SK-N-DZ (cell line): Measurements from ENCODE around the gene SCNN1G.

Experiments
- DNase-seq: peaks from one replicate; pipeline ENCODE4 v3.0.0-alpha.2; 2015; ENCODE audit warnings: low spot score

The SCNN1G gene

DNA sequence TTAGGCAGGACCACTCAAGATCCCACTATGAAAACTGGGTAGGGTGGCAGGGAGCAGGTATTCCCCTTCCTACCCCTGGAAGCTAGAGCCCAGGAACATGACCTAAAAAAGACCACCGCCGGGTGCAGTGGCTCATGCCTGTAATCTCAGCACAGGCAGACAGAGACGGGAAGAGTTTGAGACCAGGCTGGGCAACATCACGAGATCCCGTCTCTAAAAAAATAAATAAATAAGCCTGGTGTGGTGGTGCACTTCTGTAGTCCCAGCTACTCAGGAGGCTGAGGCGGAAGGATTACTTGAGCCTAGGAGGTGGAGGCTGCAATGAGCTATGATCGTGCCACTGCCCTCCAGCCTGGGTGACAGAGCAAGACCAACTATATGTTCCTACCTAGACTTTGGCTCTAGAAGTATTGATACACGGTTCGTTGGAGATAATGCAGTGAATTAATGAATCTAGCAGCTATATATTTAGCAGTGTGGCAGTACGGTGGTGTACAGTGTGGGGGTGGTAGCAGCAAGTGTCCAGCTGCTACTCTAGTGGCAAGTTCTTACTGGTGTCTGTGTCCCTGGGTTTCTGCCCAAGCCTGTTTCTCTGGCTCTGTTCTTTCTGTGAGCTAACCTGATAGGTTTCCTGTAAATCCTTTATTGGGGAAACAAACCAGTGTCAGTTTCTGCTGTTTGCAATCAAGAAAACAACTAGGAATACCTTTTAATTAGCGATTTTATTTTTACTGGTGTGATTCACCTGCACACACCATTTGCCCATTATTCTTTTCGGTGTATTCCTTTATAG, 30.0 kb upstream of the SCNN1G start:
- DNase-seq: no peak

DNA sequence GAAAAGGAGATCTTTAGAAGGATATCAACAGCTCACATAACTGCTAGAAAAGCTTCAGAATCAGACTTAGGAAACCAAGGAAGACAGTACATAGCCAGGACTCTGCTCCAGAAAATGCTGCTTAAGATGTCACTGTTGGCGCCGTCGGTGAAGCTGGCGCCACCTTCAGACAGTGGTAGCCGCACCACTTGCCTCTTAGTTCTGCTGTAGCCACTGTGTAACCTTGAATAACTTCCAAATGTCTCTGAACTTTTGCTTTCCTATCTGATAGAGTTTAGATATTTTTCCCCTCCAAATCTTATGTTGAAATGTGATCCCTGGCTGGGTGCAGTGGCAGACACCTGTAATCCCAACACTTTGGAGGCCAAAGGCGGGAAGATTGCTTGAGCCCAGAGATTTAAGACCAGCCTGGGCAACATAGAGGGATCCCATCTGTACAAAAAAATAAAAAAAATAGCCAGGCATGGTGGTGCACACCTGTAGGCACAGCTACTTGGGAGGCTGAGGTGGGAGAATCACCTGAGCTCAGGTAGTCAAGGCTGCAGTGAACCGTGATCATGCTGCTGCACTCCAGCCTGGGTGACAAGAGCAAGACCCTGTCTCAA, 27.0 kb upstream of the SCNN1G start:
- DNase-seq: no peak

DNA sequence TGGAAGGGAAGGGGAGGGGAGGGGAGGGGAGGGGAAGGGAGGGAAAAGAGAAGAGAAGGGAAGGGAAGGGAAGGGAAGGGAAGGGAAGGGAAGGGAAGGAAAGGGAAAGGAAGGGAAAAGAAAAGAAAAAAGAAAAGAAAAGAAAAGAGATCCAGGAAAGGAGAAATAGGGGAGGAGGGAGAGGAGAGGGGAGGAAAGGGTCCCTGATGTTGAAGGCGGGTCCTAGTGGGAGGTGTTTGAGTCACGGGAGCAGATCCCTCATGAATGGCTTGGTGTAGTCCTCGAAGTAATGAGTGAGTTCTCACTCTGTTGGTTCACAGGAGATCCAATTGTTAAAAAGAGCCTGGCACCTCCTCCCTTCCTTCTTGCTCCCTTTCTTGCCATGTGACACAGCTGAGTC, 26.4 kb upstream of the SCNN1G start:
- DNase-seq: no peak

DNA sequence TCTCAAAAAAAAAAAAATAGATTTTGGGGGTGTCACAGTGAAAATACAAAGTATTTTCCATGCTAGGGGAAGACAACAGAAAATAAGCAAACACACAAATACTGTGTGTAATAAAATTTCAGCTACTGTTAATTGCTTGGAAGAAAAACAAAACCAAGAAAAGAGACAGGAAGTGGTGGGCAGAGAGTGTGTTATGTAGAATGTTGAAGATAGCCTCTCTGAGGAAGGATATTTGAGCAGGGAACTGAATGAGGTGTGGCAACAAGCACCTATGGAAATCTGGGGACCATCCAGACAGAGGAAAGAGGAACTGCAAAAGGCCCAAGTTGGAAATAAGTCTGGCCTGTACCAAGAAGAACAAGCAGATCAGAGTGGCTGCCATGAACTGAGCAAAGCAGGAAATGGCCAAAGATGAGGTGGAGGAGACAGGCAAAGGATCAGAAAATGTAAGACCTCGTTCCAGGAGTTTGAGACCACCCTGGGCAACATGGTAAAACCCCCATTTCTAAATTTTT, 25.5 kb upstream of the SCNN1G start:
- no peak for DNase-seq

DNA sequence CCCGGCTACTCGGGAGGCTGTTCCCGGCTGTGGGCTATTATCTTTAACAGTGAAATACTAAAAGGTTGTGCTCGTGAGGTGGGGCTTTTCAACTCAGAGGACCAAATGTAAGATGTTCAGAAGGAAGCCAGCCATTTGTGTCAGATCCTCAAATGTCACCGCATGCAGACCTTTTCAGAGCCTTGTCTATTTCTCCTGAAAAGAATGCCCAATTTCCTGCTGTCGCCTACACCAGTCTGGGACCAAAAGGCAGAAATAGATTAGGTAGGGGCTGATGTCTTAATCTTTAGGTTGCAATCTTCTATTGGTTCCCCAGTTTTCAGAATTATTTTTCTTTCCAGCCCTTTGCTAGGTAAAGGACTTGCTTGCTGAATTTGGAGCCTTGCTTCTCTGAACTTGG, 24.4 kb upstream of the SCNN1G start:
- no peak for DNase-seq

DNA sequence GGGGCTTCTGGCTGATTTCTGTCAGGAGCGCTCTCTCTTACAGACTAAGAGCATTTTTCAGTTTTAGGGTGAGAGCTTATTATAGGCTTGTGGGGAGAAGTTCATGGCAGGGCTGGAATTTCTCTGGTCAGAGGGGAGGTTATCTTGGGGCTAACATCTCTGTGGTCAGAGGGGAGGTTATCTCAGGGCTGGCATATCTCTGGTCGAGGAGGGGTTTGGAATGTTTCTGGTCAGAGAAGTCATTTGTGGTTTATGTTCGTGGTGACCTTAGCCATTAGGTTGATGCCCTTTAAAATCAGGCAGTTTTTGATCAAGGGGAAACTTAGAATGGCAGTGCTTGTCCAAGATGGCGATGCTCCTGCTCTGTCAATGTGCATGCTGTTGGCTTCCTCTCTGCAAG, 22.5 kb upstream of the SCNN1G start:
- no peak for DNase-seq

DNA sequence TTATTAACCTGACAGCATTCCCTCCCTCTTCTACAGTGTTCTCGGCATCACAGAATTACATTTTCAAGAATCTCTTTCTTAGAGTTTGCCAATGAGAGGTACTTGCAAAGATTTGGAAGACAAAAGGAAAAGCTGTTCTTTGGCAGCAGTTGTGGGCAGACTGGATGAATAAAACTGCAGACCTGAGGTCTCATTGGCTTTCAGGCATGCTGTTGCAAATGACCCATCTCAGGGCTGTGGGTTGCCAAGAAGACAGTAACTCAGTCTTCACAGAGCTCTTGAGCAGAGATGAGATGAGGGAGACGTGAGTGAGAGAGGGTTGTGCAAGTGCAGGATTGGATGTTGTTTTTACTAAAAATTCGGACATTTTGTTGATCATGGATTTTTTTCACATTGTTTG, 22.0 kb upstream of the SCNN1G start:
- DNase-seq: no peak

DNA sequence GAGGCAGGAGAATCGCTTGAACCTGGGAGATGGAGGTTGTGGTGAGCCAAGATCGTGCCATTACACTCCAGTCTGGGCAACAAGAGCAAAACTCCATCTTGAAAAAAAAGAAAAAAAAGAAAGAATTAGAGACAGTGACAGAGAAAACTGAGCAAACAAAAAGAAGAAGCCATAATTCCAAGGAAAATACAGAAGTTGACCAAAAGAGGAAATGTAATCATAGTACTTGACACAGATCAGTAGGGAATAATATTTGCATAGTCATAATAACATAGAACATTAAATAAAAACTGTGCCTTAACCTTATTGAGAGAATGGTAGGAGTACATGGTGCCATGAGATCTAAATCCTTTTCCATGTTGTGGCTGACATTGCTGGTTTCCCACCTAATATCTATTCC, 18.6 kb upstream of the SCNN1G start:
- DNase-seq: no peak

DNA sequence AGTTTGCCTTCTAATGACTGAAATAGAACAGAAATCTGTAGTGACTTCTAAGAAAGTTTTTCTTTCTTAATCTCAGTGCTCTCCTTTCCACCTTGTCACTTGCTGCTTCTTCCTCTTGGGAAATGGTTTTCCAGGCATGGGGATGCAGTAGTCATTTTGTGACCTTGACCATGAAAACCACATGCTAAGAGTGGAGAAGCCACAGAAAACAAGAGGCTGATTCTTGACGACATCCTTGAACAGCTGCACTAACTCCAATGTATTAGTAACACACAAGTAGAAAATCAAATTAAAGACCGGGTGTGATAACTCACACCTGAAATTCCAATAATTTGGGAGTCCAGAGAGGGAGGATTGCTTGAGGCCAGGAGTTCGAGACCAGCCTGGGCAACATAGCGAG, 17.8 kb upstream of the SCNN1G start:
- DNase-seq: no peak

DNA sequence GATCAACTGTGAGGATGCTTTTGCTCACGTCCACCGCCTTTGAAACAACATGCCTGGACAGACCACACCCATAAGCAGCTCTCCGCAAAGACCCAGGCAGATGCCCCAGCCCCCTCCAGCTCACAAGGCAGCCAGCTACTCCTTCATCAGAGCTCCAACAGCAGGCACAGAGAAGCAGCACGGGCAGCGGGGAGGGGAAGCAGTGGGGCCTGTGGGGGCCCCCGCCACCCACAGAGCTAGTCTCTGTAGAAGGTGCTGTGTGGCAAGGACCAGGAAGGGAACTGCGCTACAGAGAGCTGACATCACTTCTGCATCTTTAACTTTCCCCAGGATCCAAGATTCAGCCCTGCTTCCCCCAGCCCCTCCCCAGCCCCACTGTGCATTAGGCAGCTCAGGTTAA, 10.0 kb upstream of the SCNN1G start:
- no peak for DNase-seq

DNA sequence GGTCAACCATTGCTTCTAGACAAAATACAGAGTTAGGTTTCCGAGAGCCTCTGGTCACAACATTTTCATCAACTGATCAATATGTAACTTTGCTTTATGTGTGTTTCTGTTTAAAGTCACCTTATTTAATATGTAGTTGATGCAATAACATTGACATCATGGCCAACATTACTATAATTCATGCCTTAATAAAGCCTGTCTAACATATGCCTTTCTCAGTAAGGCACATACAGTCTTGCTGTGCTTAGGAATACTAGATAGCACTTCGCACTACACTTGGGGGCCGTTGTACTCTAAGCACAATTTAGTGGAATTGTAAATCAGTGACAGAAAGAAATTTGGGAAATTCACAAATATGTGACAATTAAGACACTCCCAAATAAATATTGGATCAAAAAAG, 9.6 kb upstream of the SCNN1G start:
- no peak for DNase-seq

DNA sequence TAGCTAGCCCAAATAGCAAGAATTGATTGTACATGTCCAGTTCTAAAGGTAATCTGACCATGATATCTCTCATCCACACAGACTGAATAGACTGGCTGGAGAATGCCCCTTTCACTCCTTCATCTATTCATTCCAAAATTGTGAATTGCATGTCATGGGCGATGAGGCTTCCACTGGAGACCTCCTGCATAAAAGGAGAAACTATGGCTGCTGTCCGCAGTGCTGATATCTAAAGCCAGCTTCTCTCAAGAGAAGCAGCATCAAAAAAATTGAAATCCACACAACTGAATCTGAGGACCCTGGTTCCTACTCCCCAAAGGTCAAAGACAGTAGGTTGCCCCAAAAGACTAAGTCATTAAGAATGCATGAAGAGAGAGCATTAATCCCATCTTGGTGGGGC, 7.9 kb upstream of the SCNN1G start:
- DNase-seq: no peak

DNA sequence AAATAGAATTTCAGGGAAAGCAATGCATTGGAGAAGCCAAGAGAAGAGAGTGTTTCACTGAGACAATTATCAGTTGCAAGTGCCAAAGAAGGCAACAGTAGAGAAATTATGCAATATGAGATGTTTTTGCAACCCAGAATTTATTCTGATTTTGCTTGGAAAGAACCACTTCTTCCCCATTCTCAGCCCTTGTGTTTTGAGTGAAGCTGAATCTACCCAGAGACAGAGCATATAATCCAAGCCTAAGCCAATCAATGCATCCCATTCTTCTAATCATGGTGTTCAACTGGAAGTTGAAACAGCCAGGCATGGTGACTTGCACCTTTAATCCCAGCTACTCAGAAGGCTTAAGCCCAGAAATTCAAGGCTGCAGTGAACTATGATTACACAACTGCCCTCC, 6.9 kb upstream of the SCNN1G start:
- DNase-seq: no peak

DNA sequence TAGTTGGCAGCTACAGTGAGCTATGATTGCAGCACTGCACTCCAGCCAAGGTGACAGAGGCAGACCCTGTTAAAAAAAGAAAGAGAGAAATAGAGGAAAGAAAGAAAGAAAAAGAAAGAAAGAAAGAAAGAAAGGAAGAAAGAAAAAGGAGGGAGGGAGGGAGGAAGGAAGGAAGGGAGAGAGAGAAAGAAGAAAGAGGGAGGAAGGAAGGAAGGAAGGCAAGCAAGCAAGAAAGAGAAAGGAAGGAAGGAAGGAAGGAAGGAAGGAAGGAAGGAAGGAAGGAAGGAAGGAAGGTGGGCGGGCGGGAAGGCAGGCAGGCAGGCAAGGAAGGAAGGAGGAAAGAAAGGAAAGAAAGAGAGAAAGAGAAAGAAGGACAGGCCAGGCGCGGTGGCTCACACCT, 1.0 kb upstream of the SCNN1G start:
- no peak for DNase-seq

DNA sequence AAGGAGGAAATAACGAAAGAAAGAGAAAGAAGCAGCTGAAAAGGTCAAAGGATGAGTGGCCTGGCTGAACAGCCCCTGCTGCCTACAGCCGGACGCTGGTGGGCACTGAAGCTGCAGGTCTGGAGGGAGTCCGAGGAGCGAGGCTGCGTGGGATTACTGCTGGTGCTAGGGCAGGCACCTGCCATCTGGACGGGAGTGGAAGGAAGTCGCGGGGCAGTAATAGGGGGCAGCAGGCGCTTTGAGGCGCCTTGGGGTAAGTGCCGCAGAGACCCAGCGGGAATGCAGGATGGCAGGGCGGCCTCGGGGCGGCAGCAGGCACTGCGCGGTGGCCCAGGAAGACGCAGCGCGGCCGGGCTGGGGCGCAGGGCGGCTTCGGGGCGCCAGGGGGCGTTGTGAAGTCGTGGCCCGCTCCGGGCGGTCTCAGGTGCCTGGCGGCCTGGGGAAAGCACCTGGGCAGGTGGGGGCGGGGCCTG, 303 bp upstream of the SCNN1G start:
- DNase-seq: peak; percentile 46

DNA sequence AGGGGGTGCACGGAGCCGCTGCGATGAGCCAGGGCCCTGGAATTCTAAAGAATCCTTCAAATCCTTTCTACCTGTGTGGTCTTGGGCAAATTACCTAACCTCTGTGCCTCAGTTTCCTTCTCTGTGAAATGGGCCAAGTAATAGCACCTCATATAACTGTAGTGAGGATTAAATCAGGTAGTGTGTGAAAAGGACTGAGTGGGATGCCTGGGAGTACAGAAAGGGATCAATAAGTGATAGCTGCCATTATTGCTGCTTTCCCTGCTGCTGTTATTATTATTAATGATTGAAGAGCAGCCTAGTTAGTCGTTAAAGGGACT, 958 bp downstream of the SCNN1G start:
- DNase-seq: no peak

DNA sequence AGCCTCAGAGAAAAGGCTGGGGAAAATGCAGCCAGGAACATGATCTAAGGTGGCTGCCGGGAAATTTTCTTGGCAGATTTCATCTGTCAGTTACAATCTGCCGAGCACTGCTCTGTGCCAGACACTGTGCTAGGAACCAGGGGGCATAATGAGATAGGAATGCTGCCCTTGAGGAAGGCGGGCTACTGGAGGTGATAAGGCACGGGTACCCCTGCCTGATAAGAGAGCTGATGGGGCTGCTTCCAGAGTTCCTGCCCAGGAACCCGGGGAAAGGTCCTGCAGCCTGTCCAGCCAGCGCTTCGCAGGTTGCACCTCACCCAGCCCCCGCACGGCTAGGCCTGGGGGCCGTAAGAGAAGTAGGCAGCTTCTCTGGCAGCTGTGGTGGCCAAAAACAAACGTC, 3.1 kb downstream of the SCNN1G start:
- DNase-seq: no peak

DNA sequence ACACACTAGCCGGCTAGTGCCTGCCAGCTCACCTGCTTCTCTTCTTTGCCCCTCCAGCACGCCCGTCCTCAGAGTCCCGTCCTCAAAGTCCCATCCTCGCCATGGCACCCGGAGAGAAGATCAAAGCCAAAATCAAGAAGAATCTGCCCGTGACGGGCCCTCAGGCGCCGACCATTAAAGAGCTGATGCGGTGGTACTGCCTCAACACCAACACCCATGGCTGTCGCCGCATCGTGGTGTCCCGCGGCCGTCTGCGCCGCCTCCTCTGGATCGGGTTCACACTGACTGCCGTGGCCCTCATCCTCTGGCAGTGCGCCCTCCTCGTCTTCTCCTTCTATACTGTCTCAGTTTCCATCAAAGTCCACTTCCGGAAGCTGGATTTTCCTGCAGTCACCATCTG, 3.6 kb downstream of the SCNN1G start:
- no peak for DNase-seq

DNA sequence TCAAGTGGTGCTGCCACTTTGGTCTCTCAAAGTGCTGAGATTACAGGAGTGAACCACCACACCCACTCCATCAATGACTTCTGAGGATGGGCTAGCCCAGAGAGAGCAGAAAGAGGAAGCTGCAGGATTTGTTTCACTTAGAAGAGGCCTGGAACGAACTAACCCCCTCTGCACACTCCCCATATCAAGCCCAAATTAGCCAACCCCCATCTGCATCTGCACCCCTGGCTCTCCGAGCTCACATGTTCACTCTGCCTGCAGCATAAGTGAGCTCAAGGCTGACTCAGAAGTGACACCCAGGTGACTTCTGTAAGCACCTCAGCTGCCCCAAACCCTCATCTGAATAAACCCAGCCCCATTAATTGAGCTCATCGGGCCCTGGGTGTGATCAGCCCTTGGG, 4.8 kb downstream of the SCNN1G start:
- no peak for DNase-seq

DNA sequence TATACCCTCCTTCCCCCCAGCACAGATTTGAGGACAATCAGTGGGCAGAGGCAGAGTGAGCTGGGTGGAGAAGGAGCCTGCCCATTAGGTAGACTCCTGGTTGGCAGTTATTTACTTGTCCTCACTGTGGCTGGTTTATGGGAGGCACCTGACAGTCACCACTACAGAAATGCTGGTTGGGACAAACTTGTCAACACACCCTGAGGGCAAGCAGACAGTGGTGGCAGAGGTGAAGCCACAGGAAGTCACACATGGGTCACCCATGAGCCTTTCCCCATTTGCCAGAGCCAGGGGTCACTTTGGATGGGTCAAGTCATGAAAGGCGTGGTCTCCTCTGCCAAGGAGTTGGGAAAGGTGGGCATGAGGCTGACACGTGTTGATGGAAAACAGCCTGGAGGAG, 6.4 kb downstream of the SCNN1G start:
- no peak for DNase-seq

DNA sequence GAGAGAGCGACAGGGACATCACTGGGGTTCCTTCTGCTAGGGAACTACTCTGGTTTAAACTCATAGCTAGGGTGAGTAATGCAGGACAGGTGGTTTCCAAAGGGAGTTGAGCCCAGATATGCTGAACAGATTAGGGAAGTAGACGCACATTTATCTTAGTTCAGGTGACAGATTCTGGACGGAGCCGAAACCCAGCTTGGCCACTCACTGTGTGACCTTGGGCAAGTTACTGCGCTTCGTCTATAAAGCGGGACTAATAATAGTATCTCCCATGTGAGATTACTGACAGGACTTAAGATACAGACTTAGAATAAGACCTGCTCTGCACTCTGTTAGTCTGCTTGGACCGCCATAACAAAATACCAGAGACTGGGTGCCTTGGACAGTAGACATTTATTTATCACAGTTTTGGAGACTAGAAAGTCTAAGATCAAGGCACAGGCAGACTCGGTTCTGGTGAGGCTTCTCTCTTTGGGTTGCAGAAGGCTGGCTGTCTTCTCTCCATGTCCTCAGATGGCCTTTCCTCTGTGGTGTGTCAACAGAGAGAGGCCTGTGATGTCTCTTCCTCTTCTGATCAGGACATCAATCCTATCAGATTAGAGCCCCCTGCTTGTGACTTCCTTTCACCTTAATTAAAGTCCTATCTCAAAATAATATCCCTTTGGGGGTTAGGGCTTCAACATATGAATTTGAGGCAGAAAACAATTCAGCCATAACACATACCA, 12.1 kb downstream of the SCNN1G start:
- no peak for DNase-seq

DNA sequence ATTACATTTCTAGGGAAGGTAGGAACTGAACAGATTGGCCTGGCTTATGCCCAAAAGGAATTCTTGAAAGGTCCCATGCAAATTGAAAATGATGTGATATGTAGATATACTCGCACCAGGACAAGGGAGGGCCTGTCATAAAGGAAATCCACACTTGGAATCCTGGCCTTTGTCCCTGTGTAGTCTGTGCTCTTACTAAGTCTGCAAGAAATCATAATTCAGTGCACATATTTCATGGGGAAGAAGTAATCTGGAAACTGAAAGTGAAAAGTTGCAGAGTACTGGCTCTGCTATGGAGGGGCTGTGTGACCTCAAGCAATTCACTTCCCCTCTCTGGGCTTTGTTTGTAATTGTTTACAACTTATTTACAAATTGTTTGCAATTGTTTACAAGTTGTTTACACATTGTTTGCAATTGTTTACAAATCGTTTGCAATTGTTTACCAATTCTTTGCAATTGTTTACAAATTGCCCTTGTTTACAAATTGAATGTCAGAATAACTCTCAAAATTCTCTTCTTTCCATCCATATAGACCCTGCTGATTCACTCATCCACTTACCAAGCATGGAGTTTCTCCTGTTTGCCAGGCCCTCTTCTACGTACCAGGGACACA, 12.9 kb downstream of the SCNN1G start:
- DNase-seq: no peak
